GM10248 (cell line): ENCODE data around the gene HDAC9.

Experiments used
- CTCF ChIA-PET: fragments of 300-600 bp; sonication (Branson Sonifier 250); formaldehyde crosslinking; extraction: SDS; loops from one replicate; lab custom pipeline; 2021; ENCODE audit warnings: antibody characterized with exemption; lab: Yijun Ruan, JAX
- POLR2A ChIA-PET: fragments of 350-650 bp; sonication (Branson Sonifier 250); formaldehyde crosslinking; extraction: SDS; loops from one replicate; lab custom pipeline; 2020; ENCODE audit warnings: antibody characterized with exemption; lab: Yijun Ruan, JAX
- DNase-seq: peaks from one replicate; pipeline ENCODE4 v3.0.0; 2012; ENCODE audit errors: extremely low spot score
- CTCF ChIP-seq: IDR thresholded peaks from 2 replicates; pipeline ENCODE4 v1.5.1; 2012; ENCODE audit warnings: mild to moderate bottlenecking, low read depth; ENCODE audit errors: extremely low read depth, missing control alignments, control extremely low read depth

Gene HDAC9

DNA sequence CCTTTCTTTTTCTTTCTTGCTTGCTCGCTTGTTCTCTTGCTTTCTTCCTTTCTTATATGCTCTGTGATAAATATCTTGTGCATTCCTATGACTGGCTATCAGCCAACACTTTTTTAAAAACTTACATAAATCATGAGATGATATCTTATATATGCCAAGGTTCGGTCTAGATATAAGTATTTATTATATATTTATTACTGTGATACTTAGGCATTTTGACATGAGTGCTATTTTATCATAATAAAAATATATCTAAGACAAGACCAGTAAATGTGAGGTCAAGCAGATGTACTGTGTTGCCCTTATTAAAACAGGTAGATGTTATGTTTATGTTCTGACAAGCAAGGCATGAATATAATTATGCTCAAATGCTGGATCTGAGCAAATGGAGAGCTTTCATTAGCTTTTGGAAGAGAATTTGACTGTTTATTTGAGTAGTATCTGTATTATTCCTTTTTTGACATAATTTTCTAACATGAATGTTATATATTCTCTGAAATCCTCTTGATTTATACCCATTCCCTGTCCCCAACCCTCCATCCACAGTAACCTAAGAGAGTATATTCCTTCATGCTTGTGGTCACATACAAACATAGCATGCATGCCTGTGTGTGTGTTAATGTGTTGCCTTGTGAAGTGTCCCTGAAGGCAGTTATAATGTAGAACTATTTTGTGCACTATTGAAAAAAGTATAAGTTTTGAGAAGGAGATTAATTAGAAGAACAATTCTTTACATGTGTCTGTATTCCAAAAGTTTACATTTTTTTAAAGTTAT lies 158.0 kb downstream of the HDAC9 start:
- no peak for TF ChIP-seq CTCF
- ChIA-PET POLR2A (no interaction called here), CTCF (interaction anchor here (0.9 to 3.4 kb wide), 3 partner anchors 13 to 18 kb away, joined by 3 to 26 read pairs (median 3); no protein-coding TSS in a partner anchor)
- no peak for DNase-seq

- TF ChIP-seq CTCF, result no peak
- CTCF ChIA-PET, result interaction anchor here (1.3 to 3.4 kb wide), 3 partner anchors 11 to 302 kb away, joined by 3 to 26 read pairs (median 4); no protein-coding TSS in a partner anchor
- POLR2A ChIA-PET, result no interaction called here
- DNase-seq, result no peak
These were observed 159.2 kb downstream of the HDAC9 start for GRCh38 chr7:18654709-18655108.

DNA sequence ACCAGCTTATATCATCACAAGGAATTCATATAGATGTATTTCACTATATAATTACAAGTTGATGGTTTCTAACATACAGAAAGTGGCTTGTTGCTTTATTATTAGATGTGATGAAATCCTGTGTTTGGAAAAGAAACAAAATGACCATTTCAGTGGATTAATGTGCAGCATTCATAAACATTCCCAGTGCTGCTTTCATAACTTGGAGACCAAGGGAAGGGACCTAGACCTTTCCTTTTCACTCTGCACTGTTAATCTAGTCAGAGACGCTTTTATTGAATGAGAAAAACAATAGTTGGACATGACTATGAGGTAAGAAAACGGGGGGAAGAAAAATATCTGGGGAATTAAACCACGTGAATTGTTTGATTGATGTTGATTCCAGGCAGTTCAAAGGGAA lies 160.0 kb downstream of the HDAC9 start:
- CTCF ChIA-PET, result interaction anchor here (1.3 to 3.4 kb wide), 5 partner anchors 11 to 303 kb away, joined by 3 to 26 read pairs (median 4); no protein-coding TSS in a partner anchor
- TF ChIP-seq CTCF, result no peak
- DNase-seq, result no peak
- POLR2A ChIA-PET, result no interaction called here

GRCh38 chr7:18655912-18656311 lies 160.4 kb downstream of the HDAC9 start:
- TF ChIP-seq CTCF, result no peak

GRCh38 chr7:18656362-18656761 lies 160.8 kb downstream of the HDAC9 start:
- ChIA-PET CTCF (interaction anchor here (1.5 to 3.4 kb wide), 3 partner anchors 10 to 29 kb away, joined by 4 to 26 read pairs (median 4); no protein-coding TSS in a partner anchor), POLR2A (no interaction called here)
- no peak for DNase-seq
- TF ChIP-seq CTCF, result no peak

More at GRCh38 chr7:18655912-18656311, 160.4 kb downstream of the HDAC9 start:
- ChIA-PET POLR2A (no interaction called here), CTCF (interaction anchor here (1.5 to 3.4 kb wide), 4 partner anchors 10 to 34 kb away, joined by 4 to 26 read pairs (median 4); no protein-coding TSS in a partner anchor)
- no peak for DNase-seq

- ChIA-PET POLR2A (no interaction called here), CTCF (interaction anchor here (1.9 kb wide), 1 partner anchor 15 kb away, joined by 4 read pairs; no protein-coding TSS in a partner anchor)
- DNase-seq, result no peak
- no peak for TF ChIP-seq CTCF
These were observed 164.2 kb downstream of the HDAC9 start for GRCh38 chr7:18659746-18660145.
